Testis (tissue), 3 donors: ENCODE measurements around the gene SUPT20HL2. TPM values are rescaled to one million over a fixed set of nuclear protein-coding genes. Genes with fewer than 3 reads are reported as not detected.
A peak's percentile ranks its signal among the peaks of the same experiment; 100 is the strongest.
"Not testable (repeated sequence)": the region's sequence is repeated elsewhere in the genome, so short reads cannot be mapped to it uniquely, and the experiment has no call there.

Experiments used
- DNase-seq: peaks from one replicate; pipeline ENCODE4 v3.0.0-alpha.2; 2019
- H3K27ac ChIP-seq, 2 donors: fragments of 200-600 bp; sonication (generic); one replicate each; pipeline ENCODE4 v1.5.1; 2019
- H3K27me3 ChIP-seq: fragments of 200-600 bp; sonication (generic); one replicate; pipeline ENCODE4 v1.5.1; 2019
- H3K36me3 ChIP-seq: fragments of 200-600 bp; sonication (generic); one replicate; pipeline ENCODE4 v1.5.1; 2017; ENCODE audit warnings: low read depth; ENCODE audit errors: missing control alignments
- H3K4me1 ChIP-seq: fragments of 200-600 bp; sonication (generic); one replicate; pipeline ENCODE4 v1.5.1; 2019
- H3K4me3 ChIP-seq, 2 donors: fragments of 200-600 bp; sonication (generic); one replicate each; pipeline ENCODE4 v1.5.1; 2017 to 2019
- H3K9me3 ChIP-seq: fragments of 200-600 bp; sonication (generic); one replicate; pipeline ENCODE4 v1.5.1; 2017
- POLR2A ChIP-seq: fragments of 450-650 bp; IDR thresholded peaks from one replicate; pipeline ENCODE4 v1.6.1; 2017; ENCODE audit warnings: antibody characterized with exemption, mild to moderate bottlenecking, moderate library complexity
- WGBS, 2 donors: methylation state at CpG; one replicate each; pipeline ENCODE4 v1.1.5; 2018; 5-methylcytosine and 5-hydroxymethylcytosine counted together
- intact Hi-C: fragments of 100-400 bp; cut with DNase I; formaldehyde crosslinking; loops from one replicate; pipeline ENCODE4 v1.15.1; 2023; ENCODE audit warnings: low total_unique reads
- polyA plus RNA-seq: library from polyadenylated mRNA; stranded (reverse); fragments of 350-450 nt; fragmentation: Illumina TruSeq; extraction: RNeasy Lipid Tissue Mini Kit (QIAGEN cat#74804); gene quantifications from one replicate; pipeline ENCODE4 v1.2.3, GENCODE V29; 2014; ENCODE audit warnings: low read depth, low replicate concordance; ENCODE audit not compliant: insufficient read depth
- total RNA-seq, 2 donors: library from RNA; depleted of rRNA; stranded (reverse); fragments of >200 nt; gene quantifications; one replicate each; pipeline ENCODE4 v1.2.3, GENCODE V29; 2016
- TF ChIP-seq, protein P1 (sequence below), 3 experiments: fragments of 450-650 bp in 2 of 3; fragments of 200-600 bp in 1 of 3; sonication (generic) in 1 of 3; IDR thresholded peaks; one replicate each; pipeline ENCODE4 v1.5.1; 2016 to 2019; ENCODE audit warnings: antibody characterized with exemption in 3 of 3, mild to moderate bottlenecking in 2 of 3, moderate library complexity in 1 of 3

Gene SUPT20HL2
- total and polyA plus RNA-seq, 3 donors from 2014 or later = 2.0 to 17.1 (median 17.0) TPM

DNA sequence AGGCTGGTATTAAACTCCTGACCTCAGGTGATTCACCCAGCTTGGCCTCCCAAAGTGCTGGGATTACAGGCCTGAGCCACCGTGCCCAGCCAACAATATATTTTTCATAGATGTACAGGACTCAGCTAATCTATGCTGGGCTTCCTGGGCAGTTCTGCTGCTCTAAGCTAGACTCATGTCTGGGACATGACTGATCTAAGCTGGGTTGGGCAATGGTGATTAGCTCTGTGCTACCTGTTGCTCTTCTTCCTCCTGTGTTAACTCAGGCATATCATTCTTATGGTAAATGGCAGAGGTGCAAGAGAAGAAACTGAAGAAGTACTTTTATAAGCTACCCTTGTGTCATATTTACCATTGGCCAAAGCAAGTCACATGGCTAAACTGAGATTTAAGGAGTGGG is 11.4 kb upstream of the SUPT20HL2 start:
- Histone ChIP-seq H3K36me3 (no peaks in the 10 kb centered on the region), H3K27me3 (no peaks in the 10 kb centered on the region), H3K4me1 (no peaks in the 10 kb centered on the region), H3K27ac (no peak overlapping the region), H3K4me3 (no peak overlapping the region), H3K9me3 (no peaks in the 10 kb centered on the region)
- 88% methylated on average over 1 of the region's 1 CpG; no CpG with 5 or more reads in 1 of the 2 donors for WGBS, 2 donors
- TF ChIP-seq POLR2A = no peak
- TF ChIP-seq, protein P1, sequence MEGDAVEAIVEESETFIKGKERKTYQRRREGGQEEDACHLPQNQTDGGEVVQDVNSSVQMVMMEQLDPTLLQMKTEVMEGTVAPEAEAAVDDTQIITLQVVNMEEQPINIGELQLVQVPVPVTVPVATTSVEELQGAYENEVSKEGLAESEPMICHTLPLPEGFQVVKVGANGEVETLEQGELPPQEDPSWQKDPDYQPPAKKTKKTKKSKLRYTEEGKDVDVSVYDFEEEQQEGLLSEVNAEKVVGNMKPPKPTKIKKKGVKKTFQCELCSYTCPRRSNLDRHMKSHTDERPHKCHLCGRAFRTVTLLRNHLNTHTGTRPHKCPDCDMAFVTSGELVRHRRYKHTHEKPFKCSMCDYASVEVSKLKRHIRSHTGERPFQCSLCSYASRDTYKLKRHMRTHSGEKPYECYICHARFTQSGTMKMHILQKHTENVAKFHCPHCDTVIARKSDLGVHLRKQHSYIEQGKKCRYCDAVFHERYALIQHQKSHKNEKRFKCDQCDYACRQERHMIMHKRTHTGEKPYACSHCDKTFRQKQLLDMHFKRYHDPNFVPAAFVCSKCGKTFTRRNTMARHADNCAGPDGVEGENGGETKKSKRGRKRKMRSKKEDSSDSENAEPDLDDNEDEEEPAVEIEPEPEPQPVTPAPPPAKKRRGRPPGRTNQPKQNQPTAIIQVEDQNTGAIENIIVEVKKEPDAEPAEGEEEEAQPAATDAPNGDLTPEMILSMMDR (IDR thresholded peaks at IDR 0.05) = no peak
- DNase-seq = no peak
- intact Hi-C loops = no loop called here

DNA sequence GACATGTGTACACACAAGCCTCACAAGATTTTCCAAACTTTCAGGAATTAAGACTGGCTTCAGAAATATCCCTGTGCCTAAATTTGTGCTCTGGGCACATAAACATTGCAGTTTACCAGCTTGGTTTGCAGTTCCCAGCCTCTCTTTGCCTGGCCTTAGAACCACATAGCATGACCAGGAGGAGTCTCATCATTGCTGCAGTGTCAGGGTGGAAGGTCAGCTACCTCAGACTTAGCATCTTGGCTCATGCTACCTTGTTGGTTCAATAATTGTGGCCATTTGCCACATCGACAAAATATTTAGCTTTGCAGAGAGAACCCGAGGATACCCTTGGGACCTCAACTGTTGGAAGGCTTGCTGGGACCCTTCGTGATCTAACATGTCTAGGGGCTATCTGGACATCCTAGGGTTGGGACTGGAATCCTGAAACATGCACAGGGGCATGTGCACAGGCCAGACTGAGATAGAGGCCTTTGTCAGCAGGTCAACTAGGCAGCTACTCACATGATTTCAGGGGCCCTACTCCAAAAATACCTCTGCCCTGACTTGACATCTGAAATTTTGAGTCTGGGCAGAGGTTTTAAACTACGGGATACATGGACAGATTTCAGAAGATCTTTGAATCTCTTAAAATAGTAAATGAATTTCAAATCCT is 8.0 kb upstream of the SUPT20HL2 start:
- no peak for DNase-seq
- Histone ChIP-seq H3K27me3 (no peaks in the 10 kb centered on the region), H3K4me3 (no peak overlapping the region), H3K9me3 (no peaks in the 10 kb centered on the region), H3K36me3 (no peaks in the 10 kb centered on the region), H3K4me1 (no peaks in the 10 kb centered on the region), H3K27ac (no peak overlapping the region)
- 96 to 100% methylated on average over 4 of the region's 4 CpGs for WGBS, 2 donors
- intact Hi-C loops = no loop called here
- TF ChIP-seq POLR2A = no peak
- TF ChIP-seq, protein P1 (IDR thresholded peaks at IDR 0.05) = no peak

DNA sequence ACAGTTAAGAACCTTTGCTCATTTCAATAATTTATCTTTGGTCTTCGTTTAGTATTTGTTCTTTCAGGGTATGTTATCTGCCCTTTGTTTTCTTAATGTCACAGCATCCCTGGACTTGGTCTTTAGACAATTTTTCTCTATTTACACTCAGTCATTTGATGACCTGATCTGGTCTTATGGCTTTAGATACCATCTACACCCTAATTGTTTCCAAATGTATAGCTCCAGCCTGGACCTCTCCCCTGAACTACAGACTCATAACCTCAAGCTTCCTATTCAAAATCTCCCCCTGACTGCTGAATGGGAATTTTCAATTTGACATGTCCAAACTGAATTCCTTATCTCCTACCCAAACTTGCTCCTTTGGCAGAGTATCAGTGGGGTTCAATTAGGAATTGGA is 3.7 kb upstream of the SUPT20HL2 start:
- intact Hi-C loops = no loop called here
- H3K36me3 ChIP-seq = no peaks in the 10 kb centered on the region
- TF ChIP-seq POLR2A = no peak
- TF ChIP-seq, protein P1 (IDR thresholded peaks at IDR 0.05) = no peak
- H3K9me3 ChIP-seq = no peaks in the 10 kb centered on the region
- 41 to 60% methylated on average over 1 of the region's 1 CpG for WGBS, 2 donors
- no peaks in the 10 kb centered on the region for H3K27me3 ChIP-seq
- no peak for DNase-seq
- no peak overlapping the region for H3K4me3 ChIP-seq
- no peaks in the 10 kb centered on the region for H3K4me1 ChIP-seq
- H3K27ac ChIP-seq = no peak overlapping the region

DNA sequence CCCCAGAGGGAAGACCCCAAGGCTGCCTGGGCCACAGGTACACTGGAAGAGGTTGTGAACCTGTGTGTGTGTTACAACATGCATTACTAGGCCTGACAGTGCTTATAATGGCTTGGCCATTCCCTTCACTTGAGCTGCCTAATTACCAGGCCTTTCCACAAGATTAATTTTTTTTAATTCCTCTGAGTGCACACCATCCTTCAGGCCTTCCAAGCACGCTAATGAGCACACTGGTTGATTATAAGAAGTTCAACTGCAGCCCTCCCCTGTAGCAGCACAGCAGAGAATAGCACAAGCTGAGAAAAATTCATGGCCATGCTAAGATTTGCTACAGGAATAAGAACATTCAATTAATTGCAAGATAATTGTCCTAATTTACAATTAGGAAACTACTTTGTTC is 2.2 kb upstream of the SUPT20HL2 start:
- DNase-seq = no peak
- Histone ChIP-seq H3K27me3 (no peaks in the 10 kb centered on the region), H3K36me3 (no peaks in the 10 kb centered on the region), H3K27ac (no peak overlapping the region), H3K9me3 (no peaks in the 10 kb centered on the region), H3K4me3 (no peak overlapping the region), H3K4me1 (no peaks in the 10 kb centered on the region)
- intact Hi-C loops = no loop called here
- 50 to 80% methylated on average over 1 of the region's 1 CpG for WGBS, 2 donors
- no peak for TF ChIP-seq POLR2A
- TF ChIP-seq, protein P1 (IDR thresholded peaks at IDR 0.05) = no peak

DNA sequence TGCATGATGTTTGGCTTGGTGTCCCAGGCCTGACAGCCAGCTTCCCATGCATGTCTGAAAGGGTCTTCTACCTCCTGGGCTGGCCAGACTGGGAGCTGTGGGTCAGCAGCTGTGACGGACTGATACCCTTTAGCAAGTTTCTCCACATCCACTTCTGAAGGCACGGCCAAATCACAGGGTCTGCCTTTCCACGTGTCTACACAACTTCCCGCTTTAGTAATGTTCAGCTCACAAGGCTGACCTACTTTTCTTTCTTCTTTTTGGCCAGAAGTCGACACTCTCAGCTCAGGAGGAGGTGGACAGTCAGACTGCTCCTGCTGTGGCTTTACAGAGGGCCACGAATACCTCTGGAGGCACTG is 1.6 kb downstream of the SUPT20HL2 start:
- H3K36me3 ChIP-seq, H3K4me3 ChIP-seq, intact Hi-C loops, H3K27ac ChIP-seq, H3K9me3 ChIP-seq, H3K27me3 ChIP-seq, H3K4me1 ChIP-seq: not testable (repeated sequence)
- 57% methylated on average over 6 of the region's 6 CpGs; no CpG with 5 or more reads in 1 of the 2 donors for WGBS, 2 donors
- DNase-seq = peak; percentile 16

DNA sequence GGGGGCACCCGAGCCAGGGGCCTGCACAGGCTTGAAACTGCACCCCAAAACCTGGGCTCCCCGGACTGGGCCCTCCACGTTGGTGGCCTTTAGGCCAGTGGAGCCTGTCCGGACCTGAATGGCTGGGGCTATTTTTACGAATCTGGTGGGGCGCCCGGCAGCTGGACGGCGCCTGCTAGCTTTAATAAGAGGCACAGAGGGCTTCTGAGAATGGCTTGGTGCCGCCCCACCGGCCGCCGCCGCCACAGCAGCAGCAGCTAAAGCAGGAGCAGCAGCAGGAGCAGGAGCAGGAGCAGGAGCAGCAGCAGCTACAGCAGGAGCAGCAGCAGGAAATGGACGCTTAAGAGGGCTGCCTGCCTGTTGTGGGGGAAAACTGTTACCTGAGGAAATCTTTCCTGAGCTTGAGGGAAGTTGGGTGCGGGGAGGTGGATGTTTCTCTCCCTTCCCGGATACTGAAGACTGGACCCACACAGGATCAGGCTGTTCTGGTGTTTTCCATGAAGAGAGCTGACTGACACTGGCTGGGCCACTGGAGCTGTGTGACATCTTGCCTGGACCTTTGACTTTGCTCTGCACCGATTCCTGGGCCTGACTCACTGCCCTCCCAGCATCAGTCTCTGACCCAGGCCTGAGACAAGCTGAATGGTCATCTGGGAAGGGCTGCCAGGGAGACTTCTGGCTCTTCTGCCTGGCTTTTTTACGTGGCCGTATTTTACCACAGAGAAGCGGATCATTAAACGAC is 2.2 kb downstream of the SUPT20HL2 start:
- 59% methylated on average over 10 of the region's 22 CpGs; no CpG with 5 or more reads in 1 of the 2 donors for WGBS, 2 donors
- H3K4me3 ChIP-seq, H3K27ac ChIP-seq, H3K27me3 ChIP-seq, DNase-seq, H3K36me3 ChIP-seq, H3K9me3 ChIP-seq, intact Hi-C loops, H3K4me1 ChIP-seq: not testable (repeated sequence)

DNA sequence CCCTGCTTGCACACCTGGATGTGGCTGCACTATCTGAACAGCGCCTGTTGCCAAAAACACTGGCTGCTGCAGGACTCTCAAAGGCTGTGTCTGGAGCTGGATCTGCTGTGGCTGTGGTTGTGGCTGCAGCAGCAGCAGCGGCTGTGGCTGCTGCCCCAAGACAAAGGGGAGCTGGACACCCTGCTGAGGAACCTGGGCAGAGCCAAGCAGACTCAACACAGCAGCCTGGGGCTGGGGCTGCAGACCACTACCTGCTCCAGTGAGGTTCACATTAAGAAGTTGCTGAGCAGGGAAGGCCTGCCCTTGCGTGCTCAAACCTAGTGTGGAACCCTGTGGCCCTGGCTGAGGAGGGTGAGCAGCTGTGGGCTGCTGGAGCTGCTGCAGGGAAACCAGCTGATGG is 3.0 kb downstream of the SUPT20HL2 start:
- DNase-seq, intact Hi-C loops, H3K27me3 ChIP-seq, H3K27ac ChIP-seq, H3K9me3 ChIP-seq, H3K4me3 ChIP-seq, H3K36me3 ChIP-seq, H3K4me1 ChIP-seq: not testable (repeated sequence)
- WGBS, 2 donors = 74% methylated on average over 2 of the region's 3 CpGs; no CpG with 5 or more reads in 1 of the 2 donors
